SK-N-SH (cell line): Measurements from ENCODE around the gene DOCK4. TPM values are rescaled to one million over a fixed set of nuclear protein-coding genes. Genes with fewer than 3 reads are reported as not detected.
A peak's percentile ranks its signal among the peaks of the same experiment; 100 is the strongest.

ENCODE experiments used
- CTCF ChIA-PET: fragments of 300-600, 350-600 bp; formaldehyde crosslinking; extraction: SDS; loops from one replicate; lab custom pipeline; 2021; lab: Yijun Ruan, JAX
- POLR2A ChIA-PET: fragments of 350-600 bp; sonication (Branson Sonifier 250); formaldehyde crosslinking; extraction: SDS; loops from one replicate; lab custom pipeline; 2020; ENCODE audit warnings: antibody characterized with exemption, inconsistent platforms; lab: Yijun Ruan, JAX
- DNase-seq: peaks from one replicate; pipeline ENCODE4 v3.0.0; 2012
- H2AFZ ChIP-seq: fragments of 200-600 bp; sonication (generic); 2 replicates; pipeline ENCODE4 v1.8.1; 2016; ENCODE audit warnings: antibody characterized with exemption, mild to moderate bottlenecking, low read depth
- H3F3A ChIP-seq: fragments of 200-600 bp; sonication (generic); replicated peaks from 2 replicates; pipeline ENCODE3; 2016; ENCODE audit warnings: antibody characterized with exemption, mild to moderate bottlenecking; ENCODE audit not compliant: insufficient read depth
- H3K27ac ChIP-seq, 2 experiments: fragments of 200-500 bp in 1 of 2; fragments of 200-600 bp in 1 of 2; sonication (Bioruptor generic) in 1 of 2; sonication (generic), shearing (Covaris generic) in 1 of 2; 2 replicates each; pipeline versions ENCODE4 v1.5.1 to v1.6.1; 2014 to 2016; ENCODE audit warnings: low read depth in 2 of 2, inconsistent platforms in 1 of 2, low read length in 1 of 2, mild to moderate bottlenecking in 1 of 2, mixed read lengths in 1 of 2
- H3K27me3 ChIP-seq: fragments of 200-600 bp; sonication (generic), shearing (Covaris generic); 2 replicates; pipeline ENCODE4 v1.6.1; 2016; ENCODE audit warnings: mixed run types; ENCODE audit not compliant: insufficient read depth
- H3K36me3 ChIP-seq, 2 experiments: fragments of 200-500 bp in 1 of 2; fragments of 200-600 bp in 1 of 2; sonication (Bioruptor generic) in 1 of 2; sonication (generic) in 1 of 2; replicated peaks in 1 of 2; 2 replicates each; pipeline versions ENCODE3 to v1.5.1; 2014 to 2016; ENCODE audit warnings: low read length in 1 of 2, mild to moderate bottlenecking in 1 of 2; ENCODE audit not compliant: insufficient read depth in 2 of 2, control insufficient read depth in 1 of 2
- H3K4me1 ChIP-seq, 2 experiments: fragments of 200-500 bp in 1 of 2; fragments of 200-600 bp in 1 of 2; sonication (Bioruptor generic) in 1 of 2; sonication (generic), shearing (Covaris generic) in 1 of 2; 2 replicates each; pipeline versions ENCODE4 v1.5.1 to v1.6.1; 2014 to 2016; ENCODE audit warnings: low read depth in 1 of 2, low read length in 1 of 2, mixed run types in 1 of 2; ENCODE audit not compliant: insufficient read depth in 2 of 2, control insufficient read depth in 1 of 2
- H3K4me2 ChIP-seq: fragments of 200-600 bp; sonication (generic), shearing (Covaris generic); 2 replicates; pipeline ENCODE4 v1.6.1; 2017; ENCODE audit warnings: mixed run types
- H3K4me3 ChIP-seq, 2 experiments: fragments of 200-500 bp in 1 of 2; fragments of 200-600 bp in 1 of 2; sonication (Bioruptor generic) in 1 of 2; sonication (generic), shearing (Covaris generic) in 1 of 2; 2 replicates each; pipeline versions ENCODE4 v1.5.1 to v1.8.1; 2014 to 2016; ENCODE audit warnings: low read depth in 2 of 2, inconsistent platforms in 1 of 2, low read length in 1 of 2, mild to moderate bottlenecking in 1 of 2, mixed read lengths in 1 of 2, moderate library complexity in 1 of 2
- H3K79me2 ChIP-seq: fragments of 200-600 bp; sonication (generic); 2 replicates; pipeline ENCODE4 v1.8.1; 2017; ENCODE audit warnings: mild to moderate bottlenecking; ENCODE audit not compliant: insufficient read depth
- H3K9ac ChIP-seq: fragments of 200-600 bp; sonication (generic); 2 replicates; pipeline ENCODE4 v1.6.1; 2017; ENCODE audit warnings: mixed run types
- H3K9me2 ChIP-seq: fragments of 200-600 bp; sonication (generic); 2 replicates; pipeline ENCODE4 v1.6.1; 2017; ENCODE audit warnings: mixed run types
- H3K9me3 ChIP-seq: fragments of 200-600 bp; sonication (generic); 2 replicates; pipeline ENCODE4 v1.6.1; 2017; ENCODE audit warnings: mixed run types, mild to moderate bottlenecking, moderate library complexity
- H4K20me1 ChIP-seq: fragments of 200-600 bp; sonication (generic); 2 replicates; pipeline ENCODE4 v1.6.1; 2017; ENCODE audit warnings: mild to moderate bottlenecking, mixed run types; ENCODE audit not compliant: insufficient read depth
- CTCF ChIP-seq: fragments of 200-600 bp; sonication (generic); IDR thresholded peaks from 2 replicates; pipeline ENCODE4 v1.6.1; 2017; ENCODE audit warnings: antibody characterized with exemption, mild to moderate bottlenecking, moderate library complexity
- EP300 ChIP-seq, 2 experiments: IDR thresholded peaks; 2 replicates each; pipeline versions ENCODE4 v1.4.0 to v1.6.1; 2012; ENCODE audit warnings: borderline replicate concordance in 1 of 2, low read depth in 1 of 2, low read length in 1 of 2
- FOSL2 ChIP-seq: IDR thresholded peaks from 2 replicates; pipeline ENCODE4 v1.4.0; 2012; ENCODE audit warnings: low read depth, mild to moderate bottlenecking, moderate library complexity, borderline replicate concordance
- GABPA ChIP-seq: IDR thresholded peaks from 2 replicates; pipeline ENCODE4 v1.4.0; 2012; ENCODE audit warnings: low read depth, mild to moderate bottlenecking
- GATA2 ChIP-seq: sonication (generic); formaldehyde crosslinking; IDR thresholded peaks from 2 replicates; pipeline ENCODE4 v1.5.0; 2020; ENCODE audit warnings: mild to moderate bottlenecking, missing genetic modification reagents
- JUND ChIP-seq: IDR thresholded peaks from 2 replicates; pipeline ENCODE4 v1.4.0; 2012
- MAX ChIP-seq: IDR thresholded peaks from 2 replicates; pipeline ENCODE4 v1.4.0; 2012; ENCODE audit warnings: low read depth
- MXI1 ChIP-seq: IDR thresholded peaks from 2 replicates; pipeline ENCODE4 v1.6.1; 2012; ENCODE audit warnings: mild to moderate bottlenecking, low read depth, low read length, improper control_type of control experiment
- PBX3 ChIP-seq: IDR thresholded peaks from 2 replicates; pipeline ENCODE4; 2012
- RAD21 ChIP-seq: IDR thresholded peaks from 2 replicates; pipeline ENCODE4 v1.6.1; 2012; ENCODE audit warnings: mild to moderate bottlenecking, low read length
- RCOR1 ChIP-seq: fragments of 150-350 bp; IDR thresholded peaks from 2 replicates; pipeline ENCODE4 v1.6.1; 2017; ENCODE audit warnings: antibody characterized with exemption, low read length
- RFX5 ChIP-seq: IDR thresholded peaks from 2 replicates; pipeline ENCODE4 v1.6.1; 2012; ENCODE audit warnings: mild to moderate bottlenecking, improper control_type of control experiment, low read length
- SMC3 ChIP-seq: IDR thresholded peaks from 2 replicates; pipeline ENCODE4 v1.6.1; 2012; ENCODE audit warnings: low read depth, low read length, improper control_type of control experiment
- TAF1 ChIP-seq: IDR thresholded peaks from 2 replicates; pipeline ENCODE4 v1.6.1; 2012; ENCODE audit warnings: low read depth, mild to moderate bottlenecking, low read length, moderate library complexity, borderline replicate concordance
- TCF12 ChIP-seq: IDR thresholded peaks from 2 replicates; pipeline ENCODE4 v1.4.0; 2012
- USF1 ChIP-seq: IDR thresholded peaks from 2 replicates; pipeline ENCODE4 v1.4.0; 2012; ENCODE audit warnings: low read depth, borderline replicate concordance
- YY1 ChIP-seq: IDR thresholded peaks from 2 replicates; pipeline ENCODE4 v1.4.0; 2012; ENCODE audit warnings: low read depth, mild to moderate bottlenecking
- ZBTB33 ChIP-seq: IDR thresholded peaks from 2 replicates; pipeline ENCODE4 v1.4.0; 2012; ENCODE audit warnings: low read depth, borderline replicate concordance
- WGBS: methylation state at CpG from one replicate; pipeline ENCODE4 v1.1.6; 2017; ENCODE audit warnings: low lambda C conversion rate; 5-methylcytosine and 5-hydroxymethylcytosine counted together
- polyA plus RNA-seq, 3 experiments: library from polyadenylated mRNA; depleted of rRNA; stranded (reverse); fragments of >200 nt; gene quantifications; 2 replicates each; pipeline ENCODE4 v1.2.3, GENCODE V29; 2012

The DOCK4 gene
- polyA plus RNA-seq, 1 of the 3 experiments (the other 2 are of a cell fraction) = 8.5 TPM

GRCh38 chr7:112067632-112068540, 138.3 kb downstream of the DOCK4 start:
- TF ChIP-seq PBX3 (no peak), CTCF (no peak)
- Histone ChIP-seq H3K27ac (peak overlapping the region in 1 of 2 experiments; percentile 58; a peak in 2 of 4 replicates), H3F3A (no peaks in the 10 kb centered on the region), H3K4me3 (no peak overlapping the region), H3K9me2 (no peaks in the 10 kb centered on the region), H3K4me2 (no peak overlapping the region), H3K36me3 (no peaks in the 10 kb centered on the region), H4K20me1 (no peaks in the 10 kb centered on the region), H3K9me3 (no peaks in the 10 kb centered on the region), H3K27me3 (no peaks in the 10 kb centered on the region), H3K9ac (no peak overlapping the region), H3K79me2 (no peaks in the 10 kb centered on the region), H3K4me1 (peaks cover 0 to 19% of the 10 kb centered on the region in 2 experiments; a peak in 2 of 4 replicates), H2AFZ (no peak overlapping the region)
- 79% methylated on average over 5 of the region's 5 CpGs for WGBS
- DNase-seq = no peak
- CTCF ChIA-PET = no interaction called here
- POLR2A ChIA-PET = no interaction called here

GRCh38 chr7:112067200-112067599, 139.0 kb downstream of the DOCK4 start:
- H3K79me2 ChIP-seq = no peaks in the 10 kb centered on the region
- no peaks in the 10 kb centered on the region for H3K9me3 ChIP-seq
- no peak overlapping the region for H3K4me2 ChIP-seq
- H3K27me3 ChIP-seq = no peaks in the 10 kb centered on the region
- peak overlapping the region in 1 of 2 experiments; percentile 58; a peak in 1 of 4 replicates for H3K27ac ChIP-seq
- H3K36me3 ChIP-seq = no peaks in the 10 kb centered on the region
- H4K20me1 ChIP-seq = no peaks in the 10 kb centered on the region
- ChIA-PET POLR2A (no interaction called here), CTCF (no interaction called here)
- H2AFZ ChIP-seq = no peak overlapping the region
- H3K4me3 ChIP-seq = no peak overlapping the region
- no peaks in the 10 kb centered on the region for H3K9me2 ChIP-seq
- peaks cover 0 to 13% of the 10 kb centered on the region in 2 experiments; a peak in 2 of 4 replicates for H3K4me1 ChIP-seq
- no peak for DNase-seq
- 60% methylated on average over 2 of the region's 2 CpGs for WGBS
- TF ChIP-seq TCF12 = no peak
- no peak for TF ChIP-seq SMC3
- TF ChIP-seq JUND = no peak
- no peak for TF ChIP-seq RFX5
- TF ChIP-seq GABPA = no peak
- TF ChIP-seq TAF1 = no peak
- no peak for TF ChIP-seq FOSL2
- TF ChIP-seq ZBTB33 = no peak
- TF ChIP-seq MAX = no peak
- no peak for TF ChIP-seq GATA2
- no peak for TF ChIP-seq MXI1
- no peak for TF ChIP-seq EP300 (IDR thresholded peaks at IDR 0.05; ENCODE audit: borderline replicate concordance in 1 of 2, low read depth in 1 of 2, low read length in 1 of 2)
- TF ChIP-seq USF1 = no peak
- no peak for TF ChIP-seq PBX3
- no peak for TF ChIP-seq RCOR1
- no peak for TF ChIP-seq RAD21
- no peak for TF ChIP-seq YY1
- no peaks in the 10 kb centered on the region for H3F3A ChIP-seq
- no peak overlapping the region for H3K9ac ChIP-seq
